Suprapubic skin (tissue), 4 donors: ENCODE results near the gene TMEM132D.

Source experiments
- CTCF ChIP-seq, 2 donors: fragments of 200-600 bp in 1 of 2; fragments of 450-650 bp in 1 of 2; sonication (generic) in 1 of 2; IDR thresholded peaks; one replicate each; pipeline ENCODE4 v1.5.1; 2016 to 2019; ENCODE audit warnings: antibody characterized with exemption in 2 of 2, mild to moderate bottlenecking in 1 of 2, moderate library complexity in 1 of 2
- POLR2A ChIP-seq, 2 donors: fragments of 450-650 bp; IDR thresholded peaks; one replicate each; pipeline ENCODE4 v1.6.1; 2017; ENCODE audit warnings: antibody characterized with exemption in 2 of 2, mild to moderate bottlenecking in 2 of 2, moderate library complexity in 2 of 2
- POLR2AphosphoS5 ChIP-seq, 3 donors: sonication (generic); formaldehyde crosslinking; IDR thresholded peaks; one replicate each; pipeline ENCODE4 v1.6.1; 2017; ENCODE audit warnings: antibody characterized with exemption in 3 of 3

GRCh38 chr12:129700036-129700435, 203.8 kb downstream of the TMEM132D start:
- no peak for TF ChIP-seq POLR2AphosphoS5 (IDR thresholded peaks at IDR 0.05)
- no peak for TF ChIP-seq CTCF (IDR thresholded peaks at IDR 0.05)
- no peak for TF ChIP-seq POLR2A (IDR thresholded peaks at IDR 0.05)
